Measurements from ENCODE around the gene OR52I1.

The OR52I1 gene

DNA sequence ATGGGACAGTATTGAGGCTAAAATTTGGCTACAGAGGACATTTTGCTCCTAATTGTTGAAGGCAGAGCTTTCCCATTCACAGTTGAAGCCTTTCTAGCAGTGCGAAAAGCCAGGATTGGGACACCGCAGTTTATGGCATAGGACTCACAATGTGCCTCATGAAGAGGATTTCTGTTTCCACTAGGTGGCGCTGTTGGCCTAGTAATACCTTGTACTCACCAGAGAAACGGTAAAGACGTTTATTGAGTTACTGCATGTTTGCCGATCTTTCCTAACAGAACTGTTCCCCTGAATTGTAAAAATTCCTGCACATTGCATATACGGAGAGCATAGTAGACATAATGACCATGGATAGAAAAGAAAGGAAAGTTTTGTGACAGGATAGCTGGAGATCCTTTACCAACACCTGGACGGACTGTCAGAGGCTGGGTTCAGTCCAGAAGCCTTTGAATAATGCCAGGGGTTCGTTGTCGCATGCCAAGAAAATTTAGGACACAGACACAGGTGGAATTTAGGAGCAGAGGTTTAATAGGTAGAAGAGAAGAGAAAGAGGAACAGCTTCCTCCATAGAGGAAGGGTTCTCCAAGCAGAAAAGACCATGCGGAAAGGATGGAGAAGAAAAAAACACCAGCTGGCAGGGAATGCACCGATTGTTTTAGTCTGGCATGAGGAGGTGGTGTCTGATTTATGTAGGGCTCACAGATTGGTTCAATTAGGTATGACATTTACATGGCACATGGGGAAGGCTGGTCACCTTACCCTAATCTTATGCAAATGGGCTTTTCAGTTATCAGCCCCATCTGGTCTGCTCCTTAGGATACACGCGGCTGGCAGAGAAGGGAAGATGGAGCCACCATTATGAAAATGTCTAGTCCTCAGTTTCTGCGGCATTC is 32.6 kb downstream of the OR52I1 start:
- H2BK120ac ChIP-seq (ENCODE audit: low read depth, low read length): no peak overlapping the region
- 45% methylated on average over 14 of the region's 15 CpGs for WGBS
- H2AK5ac ChIP-seq (ENCODE audit: low read length, severe bottlenecking): no peak overlapping the region
- H3K27me3 ChIP-seq (ENCODE audit: control insufficient read depth in 1 of 2, insufficient read depth in 1 of 2, low read length in 2 of 2): peaks cover 0 to 6% of the 10 kb centered on the region in 2 experiments
- no peak overlapping the region for H3K14ac ChIP-seq (ENCODE audit: low read length in 2 of 2)
- no peaks in the 10 kb centered on the region for H3K4me1 ChIP-seq (ENCODE audit: control insufficient read depth, insufficient read depth, low read depth, low read length)
- no peak overlapping the region for H3K23ac ChIP-seq (ENCODE audit: low read length in 2 of 2)
- DNase-seq: peak; percentile 67
- no peaks in the 10 kb centered on the region for H3K79me1 ChIP-seq (replicated peaks; ENCODE audit: low read length, poor library complexity, severe bottlenecking)
- H3K4me2 ChIP-seq (ENCODE audit: low read length, poor library complexity, severe bottlenecking): no peak overlapping the region
- no peak overlapping the region for H3K9ac ChIP-seq (ENCODE audit: low read length)
- H3K36me3 ChIP-seq (ENCODE audit: control insufficient read depth in 1 of 2, insufficient read depth in 2 of 2, low read depth in 1 of 2, low read length in 2 of 2): no peaks in the 10 kb centered on the region
- H4K8ac ChIP-seq (ENCODE audit: low read length): no peak overlapping the region
- no peak overlapping the region for H4K91ac ChIP-seq (ENCODE audit: low read length)
- no peaks in the 10 kb centered on the region for H3K9me3 ChIP-seq (ENCODE audit: control insufficient read depth, low read length)
- H3K4me3 ChIP-seq (ENCODE audit: insufficient read depth in 1 of 2, low read depth in 1 of 2, low read length in 2 of 2): no peak overlapping the region
- no peak overlapping the region for H2BK12ac ChIP-seq (ENCODE audit: low read length in 2 of 2)
- H2BK5ac ChIP-seq (ENCODE audit: low read depth, low read length, poor library complexity, severe bottlenecking): no peak overlapping the region
- H2AFZ ChIP-seq (ENCODE audit: low read depth, low read length): no peak overlapping the region
- no peak overlapping the region for H3K27ac ChIP-seq (ENCODE audit: low read length, poor library complexity, severe bottlenecking)
- H3K18ac ChIP-seq (ENCODE audit: low read depth in 1 of 2, low read length in 2 of 2): no peak overlapping the region
- H3K4ac ChIP-seq (ENCODE audit: low read depth in 1 of 2, low read length in 2 of 2): no peak overlapping the region
- H2BK15ac ChIP-seq (ENCODE audit: low read depth, poor library complexity, severe bottlenecking): no peak overlapping the region

- Histone ChIP-seq H2AK5ac (ENCODE audit: low read length, severe bottlenecking) (no peak overlapping the region), H2BK12ac (ENCODE audit: low read length in 2 of 2) (no peak overlapping the region), H2BK15ac (ENCODE audit: low read depth, poor library complexity, severe bottlenecking) (no peak overlapping the region), H3K14ac (ENCODE audit: low read length in 2 of 2) (no peak overlapping the region), H2BK5ac (ENCODE audit: low read depth, low read length, poor library complexity, severe bottlenecking) (no peak overlapping the region), H3K4me1 (ENCODE audit: control insufficient read depth, insufficient read depth, low read depth, low read length) (peaks cover 4% of the 10 kb centered on the region), H3K23ac (ENCODE audit: low read length in 2 of 2) (no peak overlapping the region), H3K79me1 (replicated peaks; ENCODE audit: low read length, poor library complexity, severe bottlenecking) (no peaks in the 10 kb centered on the region), H3K9ac (ENCODE audit: low read length) (no peak overlapping the region), H4K91ac (ENCODE audit: low read length) (no peak overlapping the region), H3K4me2 (ENCODE audit: low read length, poor library complexity, severe bottlenecking) (no peak overlapping the region), H2AFZ (ENCODE audit: low read depth, low read length) (no peak overlapping the region), H3K27me3 (ENCODE audit: control insufficient read depth in 1 of 2, insufficient read depth in 1 of 2, low read length in 2 of 2) (peaks cover 16 to 26% of the 10 kb centered on the region in 2 experiments), H3K27ac (ENCODE audit: low read length, poor library complexity, severe bottlenecking) (no peak overlapping the region), H2BK120ac (ENCODE audit: low read depth, low read length) (no peak overlapping the region), H3K4me3 (ENCODE audit: insufficient read depth in 1 of 2, low read depth in 1 of 2, low read length in 2 of 2) (no peak overlapping the region), H3K18ac (ENCODE audit: low read depth in 1 of 2, low read length in 2 of 2) (no peak overlapping the region), H3K36me3 (ENCODE audit: control insufficient read depth in 1 of 2, insufficient read depth in 2 of 2, low read depth in 1 of 2, low read length in 2 of 2) (no peaks in the 10 kb centered on the region), H3K4ac (ENCODE audit: low read depth in 1 of 2, low read length in 2 of 2) (no peak overlapping the region), H4K8ac (ENCODE audit: low read length) (no peak overlapping the region), H3K9me3 (ENCODE audit: control insufficient read depth, low read length) (no peaks in the 10 kb centered on the region)
- DNase-seq: no peak
- WGBS: 78% methylated on average over 2 of the region's 2 CpGs
These were observed 42.3 kb downstream of the OR52I1 start for GRCh38 chr11:4636136-4636535.

GRCh38 chr11:4636962-4637661 is 43.3 kb downstream of the OR52I1 start, which contains the start of gene OR51D1:
OR51D1 (plus strand) TSS chr11:4637477; CDS start chr11:4639791, 2,314 bp downstream.
- H4K91ac ChIP-seq (ENCODE audit: low read length): no peak within 1 kb of the TSS
- no peak within 1 kb of the TSS for H3K23ac ChIP-seq (ENCODE audit: low read length in 2 of 2)
- H3K4ac ChIP-seq (ENCODE audit: low read depth in 1 of 2, low read length in 2 of 2): no peak within 1 kb of the TSS
- H3K9me3 ChIP-seq (ENCODE audit: control insufficient read depth, low read length): no peaks in the 10 kb centered on the region
- no peak within 1 kb of the TSS for H3K14ac ChIP-seq (ENCODE audit: low read length in 2 of 2)
- H3K27ac ChIP-seq (ENCODE audit: low read length, poor library complexity, severe bottlenecking): no peak within 1 kb of the TSS
- H2AFZ ChIP-seq (ENCODE audit: low read depth, low read length): no peak within 1 kb of the TSS
- peaks cover 4% of the 10 kb centered on the region for H3K4me1 ChIP-seq (ENCODE audit: control insufficient read depth, insufficient read depth, low read depth, low read length)
- H4K8ac ChIP-seq (ENCODE audit: low read length): no peak within 1 kb of the TSS
- no peak within 1 kb of the TSS for H2BK5ac ChIP-seq (ENCODE audit: low read depth, low read length, poor library complexity, severe bottlenecking)
- H2BK15ac ChIP-seq (ENCODE audit: low read depth, poor library complexity, severe bottlenecking): no peak within 1 kb of the TSS
- H3K18ac ChIP-seq (ENCODE audit: low read depth in 1 of 2, low read length in 2 of 2): no peak within 1 kb of the TSS
- H3K4me3 ChIP-seq (ENCODE audit: insufficient read depth in 1 of 2, low read depth in 1 of 2, low read length in 2 of 2): peak within 1 kb of the TSS in 1 of 2 experiments; percentile 44
- no peak within 1 kb of the TSS for H2BK120ac ChIP-seq (ENCODE audit: low read depth, low read length)
- H3K27me3 ChIP-seq (ENCODE audit: control insufficient read depth in 1 of 2, insufficient read depth in 1 of 2, low read length in 2 of 2): peaks cover 16 to 32% of the 10 kb centered on the region in 2 experiments
- H3K79me1 ChIP-seq (replicated peaks; ENCODE audit: low read length, poor library complexity, severe bottlenecking): no peaks in the 10 kb centered on the region
- no peak within 1 kb of the TSS for H2BK12ac ChIP-seq (ENCODE audit: low read length in 2 of 2)
- H2AK5ac ChIP-seq (ENCODE audit: low read length, severe bottlenecking): no peak within 1 kb of the TSS
- DNase-seq: peak; percentile 64
- H3K9ac ChIP-seq (ENCODE audit: low read length): no peak within 1 kb of the TSS
- peak within 1 kb of the TSS; percentile 29 for H3K4me2 ChIP-seq (ENCODE audit: low read length, poor library complexity, severe bottlenecking)
- 43% methylated on average over 17 of the region's 21 CpGs for WGBS
- no peaks in the 10 kb centered on the region for H3K36me3 ChIP-seq (ENCODE audit: control insufficient read depth in 1 of 2, insufficient read depth in 2 of 2, low read depth in 1 of 2, low read length in 2 of 2)

GRCh38 chr11:4637662-4638047 is 43.8 kb downstream of the OR52I1 start:
- H3K18ac ChIP-seq (ENCODE audit: low read depth in 1 of 2, low read length in 2 of 2): no peak overlapping the region
- WGBS: 85% methylated on average over 3 of the region's 3 CpGs
- H3K14ac ChIP-seq (ENCODE audit: low read length in 2 of 2): no peak overlapping the region
- H3K23ac ChIP-seq (ENCODE audit: low read length in 2 of 2): no peak overlapping the region
- H2BK120ac ChIP-seq (ENCODE audit: low read depth, low read length): no peak overlapping the region
- no peak overlapping the region for H4K91ac ChIP-seq (ENCODE audit: low read length)
- H2BK5ac ChIP-seq (ENCODE audit: low read depth, low read length, poor library complexity, severe bottlenecking): no peak overlapping the region
- no peak overlapping the region for H3K9ac ChIP-seq (ENCODE audit: low read length)
- no peak overlapping the region for H3K4me2 ChIP-seq (ENCODE audit: low read length, poor library complexity, severe bottlenecking)
- H2AK5ac ChIP-seq (ENCODE audit: low read length, severe bottlenecking): no peak overlapping the region
- H2AFZ ChIP-seq (ENCODE audit: low read depth, low read length): no peak overlapping the region
- H2BK15ac ChIP-seq (ENCODE audit: low read depth, poor library complexity, severe bottlenecking): no peak overlapping the region
- H2BK12ac ChIP-seq (ENCODE audit: low read length in 2 of 2): no peak overlapping the region
- H4K8ac ChIP-seq (ENCODE audit: low read length): no peak overlapping the region
- H3K4me3 ChIP-seq (ENCODE audit: insufficient read depth in 1 of 2, low read depth in 1 of 2, low read length in 2 of 2): no peak overlapping the region
- peaks cover 16 to 32% of the 10 kb centered on the region in 2 experiments for H3K27me3 ChIP-seq (ENCODE audit: control insufficient read depth in 1 of 2, insufficient read depth in 1 of 2, low read length in 2 of 2)
- no peak overlapping the region for H3K4ac ChIP-seq (ENCODE audit: low read depth in 1 of 2, low read length in 2 of 2)
- H3K4me1 ChIP-seq (ENCODE audit: control insufficient read depth, insufficient read depth, low read depth, low read length): peaks cover 4% of the 10 kb centered on the region
- no peaks in the 10 kb centered on the region for H3K79me1 ChIP-seq (replicated peaks; ENCODE audit: low read length, poor library complexity, severe bottlenecking)
- no peak overlapping the region for H3K27ac ChIP-seq (ENCODE audit: low read length, poor library complexity, severe bottlenecking)
- no peaks in the 10 kb centered on the region for H3K36me3 ChIP-seq (ENCODE audit: control insufficient read depth in 1 of 2, insufficient read depth in 2 of 2, low read depth in 1 of 2, low read length in 2 of 2)
- DNase-seq: no peak
- H3K9me3 ChIP-seq (ENCODE audit: control insufficient read depth, low read length): no peaks in the 10 kb centered on the region
